C4-2B (cell line): ENCODE measurements around the gene ST8SIA5.

Experiments used
- H3K27ac ChIP-seq: fragments of 450-650 bp; 2 replicates; pipeline ENCODE4 v1.5.1; 2017
- CTCF ChIP-seq: fragments of 450-650 bp; conservative IDR thresholded peaks from 2 replicates; pipeline ENCODE4 v1.5.1; 2017; ENCODE audit warnings: mild to moderate bottlenecking
- ZFX ChIP-seq: fragments of 450-650 bp; IDR thresholded peaks from 2 replicates; pipeline ENCODE4 v1.6.1; 2017

Gene ST8SIA5

GRCh38 chr18:46657115-46657955, 99.5 kb downstream of the ST8SIA5 start, which contains the start of gene LOXHD1:
Gene LOXHD1, minus strand, starts transcription at chr18:46657220. Its CDS starts 187 bp downstream, at chr18:46657033.
- no peak within 1 kb of the TSS for H3K27ac ChIP-seq
- no peak for TF ChIP-seq ZFX
- TF ChIP-seq CTCF = no peak

- TF ChIP-seq CTCF = no peak
- H3K27ac ChIP-seq = no peak overlapping the region
Measured at GRCh38 chr18:46656326-46657114, 100.3 kb downstream of the ST8SIA5 start.

GRCh38 chr18:46652372-46652771, 104.5 kb downstream of the ST8SIA5 start:
- no peak overlapping the region for H3K27ac ChIP-seq
- no peak; the same call in 1 of the 2 replicates for TF ChIP-seq CTCF
- TF ChIP-seq ZFX = no peak

- TF ChIP-seq CTCF (no peak), ZFX (no peak)
- H3K27ac ChIP-seq = no peak overlapping the region
Measured at GRCh38 chr18:46650681-46651080, 106.2 kb downstream of the ST8SIA5 start.

- H3K27ac ChIP-seq = no peak overlapping the region
- no peak for TF ChIP-seq ZFX
- no peak for TF ChIP-seq CTCF
Measured at GRCh38 chr18:46649071-46649862, 107.6 kb downstream of the ST8SIA5 start.

GRCh38 chr18:46646468-46646867, 110.4 kb downstream of the ST8SIA5 start:
- no peak overlapping the region for H3K27ac ChIP-seq

More at GRCh38 chr18:46646468-46646867, 110.4 kb downstream of the ST8SIA5 start:
- TF ChIP-seq CTCF (no peak), ZFX (no peak)
